Measurements from ENCODE around the gene MYBPC3.
"Not testable (repeated sequence)": the region's sequence is repeated elsewhere in the genome, so short reads cannot be mapped to it uniquely, and the experiment has no call there.

The MYBPC3 gene

DNA sequence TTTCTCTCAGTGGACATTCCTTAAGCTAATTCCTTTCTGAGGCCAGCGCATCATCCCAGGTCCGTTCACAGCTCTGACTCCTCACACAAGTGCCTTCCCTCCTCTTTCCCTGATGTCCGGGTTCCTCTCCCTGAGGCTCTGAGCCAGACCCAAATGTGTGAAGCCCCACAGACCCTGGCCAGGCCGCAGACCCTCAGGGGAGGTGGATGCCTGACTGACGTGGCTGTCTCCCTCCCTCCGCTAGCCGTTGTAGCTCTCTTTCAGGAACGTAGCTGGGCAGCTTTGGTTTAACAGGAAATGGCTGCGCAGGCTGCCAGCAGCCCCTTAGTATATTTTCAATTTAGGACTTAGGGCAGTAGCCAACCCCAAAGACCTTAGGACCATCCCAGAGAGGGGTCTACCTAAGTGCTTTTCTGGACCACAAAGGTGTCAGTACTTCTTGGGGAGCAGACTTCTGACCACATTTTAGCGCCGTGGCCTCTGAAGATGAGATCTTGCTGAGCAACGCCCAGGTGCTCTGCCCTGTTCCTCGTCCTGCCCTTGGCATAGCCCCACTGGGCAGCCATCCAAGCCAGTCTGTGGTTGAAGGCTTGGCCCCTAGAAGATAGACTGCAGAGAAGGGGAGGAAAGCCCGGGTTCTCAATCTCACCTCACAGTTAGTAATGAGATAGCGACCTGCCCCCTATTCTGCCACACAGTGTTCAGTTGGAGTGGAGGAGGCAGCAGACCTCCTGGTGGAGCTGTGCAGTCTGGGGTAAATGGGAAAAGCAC, 27.0 kb downstream of the MYBPC3 start:
- H3K27ac ChIP-seq (ENCODE audit: low read length): no peak overlapping the region
- no peak overlapping the region for H3K4me3 ChIP-seq (ENCODE audit: low read depth in 1 of 2, low read length in 2 of 2)
- H3K9me3 ChIP-seq (ENCODE audit: control insufficient read depth in 1 of 2, low read length in 2 of 2): no peaks in the 10 kb centered on the region
- H3K27me3 ChIP-seq (ENCODE audit: low read depth, low read length): no peaks in the 10 kb centered on the region
- H3K36me3 ChIP-seq (ENCODE audit: control insufficient read depth in 1 of 2, insufficient read depth in 2 of 2, low read length in 2 of 2): peaks cover 48 to 57% of the 10 kb centered on the region in 2 donors
- H3K4me1 ChIP-seq (ENCODE audit: control insufficient read depth in 1 of 2, insufficient read depth in 2 of 2, low read length in 2 of 2): peaks cover 0 to 16% of the 10 kb centered on the region in 2 donors

DNA sequence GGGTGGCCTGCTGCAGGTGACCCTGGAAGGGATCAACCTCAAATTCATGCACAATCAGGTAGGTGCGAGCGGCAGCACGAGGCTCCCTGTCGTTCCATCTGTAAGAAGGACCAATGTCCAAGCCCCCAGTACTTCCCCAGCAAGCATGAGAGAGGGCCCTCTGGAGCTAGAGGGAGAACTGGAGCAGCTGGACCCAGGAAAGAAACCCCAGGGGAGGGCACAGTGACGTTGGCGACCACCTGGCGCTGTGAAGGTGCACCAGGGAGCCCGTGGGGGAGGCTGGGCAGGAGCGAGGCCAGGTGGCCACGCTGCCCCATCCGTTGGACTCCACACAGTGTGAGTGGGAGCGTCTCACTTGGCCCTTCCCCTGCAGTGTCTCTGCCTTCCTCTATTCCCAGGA, 28.0 kb downstream of the MYBPC3 start:
- Histone ChIP-seq H3K27me3 (ENCODE audit: low read depth, low read length) (no peaks in the 10 kb centered on the region), H3K36me3 (ENCODE audit: control insufficient read depth in 1 of 2, insufficient read depth in 2 of 2, low read length in 2 of 2) (peaks cover 46 to 55% of the 10 kb centered on the region in 2 donors), H3K4me3 (ENCODE audit: low read depth in 1 of 2, low read length in 2 of 2) (no peak overlapping the region), H3K27ac (ENCODE audit: low read length) (no peak overlapping the region), H3K4me1 (ENCODE audit: control insufficient read depth in 1 of 2, insufficient read depth in 2 of 2, low read length in 2 of 2) (peaks cover 0 to 7% of the 10 kb centered on the region in 2 donors), H3K9me3 (ENCODE audit: control insufficient read depth in 1 of 2, low read length in 2 of 2) (no peaks in the 10 kb centered on the region)

DNA sequence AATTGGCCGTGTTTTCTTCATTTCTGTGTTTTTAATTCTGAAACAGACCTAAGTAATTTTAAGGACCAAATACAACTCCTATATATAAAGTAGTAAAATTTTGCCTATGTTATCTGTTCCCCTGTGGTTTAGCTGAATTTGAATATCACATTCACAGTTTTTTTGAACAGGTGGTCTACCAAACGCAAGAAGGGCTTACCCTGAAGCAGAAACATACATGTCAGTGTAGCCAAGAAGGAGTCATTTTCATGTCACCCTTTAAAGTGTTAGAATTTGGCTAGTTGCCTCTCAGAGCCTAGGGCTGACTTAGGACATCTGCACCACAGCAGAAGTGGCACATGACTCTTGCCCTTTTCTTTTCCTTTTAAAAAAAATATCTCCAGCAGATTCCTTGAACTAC, 34.3 kb downstream of the MYBPC3 start:
- no peak overlapping the region for H3K27ac ChIP-seq (ENCODE audit: low read length)
- no peak overlapping the region for H3K4me3 ChIP-seq (ENCODE audit: low read depth in 1 of 2, low read length in 2 of 2)
- peaks cover 27 to 37% of the 10 kb centered on the region in 2 donors for H3K36me3 ChIP-seq (ENCODE audit: control insufficient read depth in 1 of 2, insufficient read depth in 2 of 2, low read length in 2 of 2)
- no peaks in the 10 kb centered on the region for H3K9me3 ChIP-seq (ENCODE audit: control insufficient read depth in 1 of 2, low read length in 2 of 2)
- H3K4me1 ChIP-seq (ENCODE audit: control insufficient read depth in 1 of 2, insufficient read depth in 2 of 2, low read length in 2 of 2): no peaks in the 10 kb centered on the region
- no peaks in the 10 kb centered on the region for H3K27me3 ChIP-seq (ENCODE audit: low read depth, low read length)

- Histone ChIP-seq H3K4me1 (ENCODE audit: control insufficient read depth in 1 of 2, insufficient read depth in 2 of 2, low read length in 2 of 2) (no peaks in the 10 kb centered on the region), H3K27me3 (ENCODE audit: low read depth, low read length) (no peaks in the 10 kb centered on the region), H3K36me3 (ENCODE audit: control insufficient read depth in 1 of 2, insufficient read depth in 2 of 2, low read length in 2 of 2) (peaks cover 27 to 39% of the 10 kb centered on the region in 2 donors), H3K27ac (ENCODE audit: low read length) (no peak overlapping the region), H3K4me3 (ENCODE audit: low read depth in 1 of 2, low read length in 2 of 2) (no peak overlapping the region), H3K9me3 (ENCODE audit: control insufficient read depth in 1 of 2, low read length in 2 of 2) (no peaks in the 10 kb centered on the region)
These were observed 35.3 kb downstream of the MYBPC3 start for GRCh38 chr11:47317064-47317828.

GRCh38 chr11:47316501-47316900, 36.0 kb downstream of the MYBPC3 start:
- not testable (repeated sequence) for H3K4me3 ChIP-seq (ENCODE audit: low read depth in 1 of 2, low read length in 2 of 2); H3K9me3 ChIP-seq (ENCODE audit: control insufficient read depth in 1 of 2, low read length in 2 of 2); H3K27me3 ChIP-seq (ENCODE audit: low read depth, low read length); H3K4me1 ChIP-seq (ENCODE audit: control insufficient read depth in 1 of 2, insufficient read depth in 2 of 2, low read length in 2 of 2); H3K27ac ChIP-seq (ENCODE audit: low read length)
- H3K36me3 ChIP-seq (ENCODE audit: control insufficient read depth in 1 of 2, insufficient read depth in 2 of 2, low read length in 2 of 2): peaks cover 26 to 39% of the 10 kb centered on the region in 2 donors

GRCh38 chr11:47314992-47315391, 37.5 kb downstream of the MYBPC3 start:
- H3K27me3 ChIP-seq (ENCODE audit: low read depth, low read length): no peaks in the 10 kb centered on the region
- H3K4me3 ChIP-seq (ENCODE audit: low read depth in 1 of 2, low read length in 2 of 2): no peak overlapping the region
- no peaks in the 10 kb centered on the region for H3K9me3 ChIP-seq (ENCODE audit: control insufficient read depth in 1 of 2, low read length in 2 of 2)
- no peak overlapping the region for H3K27ac ChIP-seq (ENCODE audit: low read length)
- no peaks in the 10 kb centered on the region for H3K4me1 ChIP-seq (ENCODE audit: control insufficient read depth in 1 of 2, insufficient read depth in 2 of 2, low read length in 2 of 2)
- peaks cover 33 to 53% of the 10 kb centered on the region in 2 donors for H3K36me3 ChIP-seq (ENCODE audit: control insufficient read depth in 1 of 2, insufficient read depth in 2 of 2, low read length in 2 of 2)

- Histone ChIP-seq H3K9me3 (ENCODE audit: control insufficient read depth in 1 of 2, low read length in 2 of 2) (peaks cover 0 to under 1% of the 10 kb centered on the region in 2 donors), H3K4me1 (ENCODE audit: control insufficient read depth in 1 of 2, insufficient read depth in 2 of 2, low read length in 2 of 2) (no peaks in the 10 kb centered on the region), H3K36me3 (ENCODE audit: control insufficient read depth in 1 of 2, insufficient read depth in 2 of 2, low read length in 2 of 2) (peaks cover 56 to 89% of the 10 kb centered on the region in 2 donors), H3K27ac (ENCODE audit: low read length) (no peak overlapping the region), H3K4me3 (ENCODE audit: low read depth in 1 of 2, low read length in 2 of 2) (no peak overlapping the region), H3K27me3 (ENCODE audit: low read depth, low read length) (no peaks in the 10 kb centered on the region)
These were observed 44.3 kb downstream of the MYBPC3 start for GRCh38 chr11:47308050-47308823.

DNA sequence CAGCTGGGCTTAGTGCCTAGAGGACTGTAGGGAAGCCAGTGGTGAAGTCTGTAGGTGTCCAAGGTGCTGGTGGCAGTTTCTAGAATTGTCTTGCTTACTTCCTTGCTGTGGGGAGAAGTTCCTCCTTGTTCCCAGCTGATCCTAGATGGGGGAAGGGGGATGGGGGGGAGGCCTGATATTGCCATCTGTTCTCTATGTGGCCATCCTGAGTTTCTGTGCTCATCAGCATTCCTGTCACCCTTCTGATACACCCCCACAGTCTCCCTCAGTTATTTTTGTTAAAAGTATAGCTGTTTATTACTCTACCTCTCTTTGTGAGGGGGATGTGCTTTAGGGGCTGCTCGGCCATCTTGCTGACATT, 46.0 kb downstream of the MYBPC3 start:
- Histone ChIP-seq H3K9me3 (ENCODE audit: control insufficient read depth in 1 of 2, low read length in 2 of 2) (peaks cover 0 to 9% of the 10 kb centered on the region in 2 donors), H3K27me3 (ENCODE audit: low read depth, low read length) (no peaks in the 10 kb centered on the region), H3K27ac (ENCODE audit: low read length) (no peak overlapping the region), H3K4me1 (ENCODE audit: control insufficient read depth in 1 of 2, insufficient read depth in 2 of 2, low read length in 2 of 2) (no peaks in the 10 kb centered on the region), H3K36me3 (ENCODE audit: control insufficient read depth in 1 of 2, insufficient read depth in 2 of 2, low read length in 2 of 2) (peaks cover 60 to 95% of the 10 kb centered on the region in 2 donors), H3K4me3 (ENCODE audit: low read depth in 1 of 2, low read length in 2 of 2) (no peak overlapping the region)

DNA sequence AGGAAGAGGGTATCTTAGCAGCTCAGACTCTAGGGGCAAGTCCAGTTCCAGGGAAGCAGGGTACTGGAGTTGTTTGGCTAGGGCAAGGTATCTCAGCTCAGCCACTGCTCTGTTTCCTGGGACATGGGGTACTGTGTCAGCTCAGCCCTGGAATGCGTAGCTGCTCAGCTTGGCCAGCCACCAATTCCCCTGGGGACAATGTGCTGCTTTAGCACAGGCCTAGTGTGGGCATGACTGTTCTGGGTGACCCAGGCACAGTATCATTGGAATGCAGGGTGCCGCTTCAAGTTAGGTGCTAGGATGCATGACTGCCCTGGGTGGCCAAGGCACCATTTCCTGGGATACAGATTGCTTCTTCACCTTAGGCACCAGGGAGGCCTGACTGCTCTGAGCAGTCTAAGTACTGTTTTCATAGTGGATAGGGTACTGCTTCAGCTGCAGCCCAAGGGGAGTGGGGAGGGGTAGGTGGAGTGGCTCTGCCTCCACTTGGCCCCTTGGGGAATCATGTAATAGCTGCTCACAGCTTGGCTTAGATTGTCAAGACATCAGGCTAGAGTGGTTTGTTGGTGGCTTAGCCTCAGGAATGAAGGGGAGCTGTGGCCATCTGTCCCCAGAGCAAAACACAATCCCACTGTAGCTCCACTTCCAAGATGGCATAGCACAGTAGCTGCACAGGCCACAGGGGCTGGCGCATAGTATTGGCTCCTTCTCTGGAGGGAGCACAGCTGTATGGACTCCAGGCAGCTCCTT, 46.6 kb downstream of the MYBPC3 start:
- peaks cover 0 to 9% of the 10 kb centered on the region in 2 donors for H3K9me3 ChIP-seq (ENCODE audit: control insufficient read depth in 1 of 2, low read length in 2 of 2)
- peaks cover 54 to 95% of the 10 kb centered on the region in 2 donors for H3K36me3 ChIP-seq (ENCODE audit: control insufficient read depth in 1 of 2, insufficient read depth in 2 of 2, low read length in 2 of 2)
- H3K4me3 ChIP-seq (ENCODE audit: low read depth in 1 of 2, low read length in 2 of 2): no peak overlapping the region
- H3K27ac ChIP-seq (ENCODE audit: low read length): no peak overlapping the region
- no peaks in the 10 kb centered on the region for H3K27me3 ChIP-seq (ENCODE audit: low read depth, low read length)
- no peaks in the 10 kb centered on the region for H3K4me1 ChIP-seq (ENCODE audit: control insufficient read depth in 1 of 2, insufficient read depth in 2 of 2, low read length in 2 of 2)

DNA sequence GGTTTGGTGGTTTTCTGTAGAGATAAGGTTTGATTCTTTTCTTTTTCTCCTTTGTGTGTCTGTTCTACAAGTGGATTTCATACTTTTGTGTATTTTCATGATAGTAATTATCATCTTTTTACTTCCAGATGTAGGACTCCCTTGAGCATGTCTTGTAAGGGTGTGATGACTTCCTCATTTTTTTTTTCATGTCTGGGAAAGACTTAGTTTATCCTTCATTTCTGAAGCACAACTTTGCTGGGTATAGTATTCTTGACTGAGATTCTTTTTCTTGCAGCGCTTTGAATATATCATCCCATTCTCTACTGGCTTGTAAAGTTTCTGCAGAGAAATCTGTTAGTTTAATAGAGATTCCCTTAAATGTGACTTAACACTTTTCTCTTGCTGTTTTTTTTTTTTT, 49.6 kb downstream of the MYBPC3 start:
- Histone ChIP-seq H3K27me3 (ENCODE audit: low read depth, low read length) (no peaks in the 10 kb centered on the region), H3K4me1 (ENCODE audit: control insufficient read depth in 1 of 2, insufficient read depth in 2 of 2, low read length in 2 of 2) (no peaks in the 10 kb centered on the region), H3K36me3 (ENCODE audit: control insufficient read depth in 1 of 2, insufficient read depth in 2 of 2, low read length in 2 of 2) (peaks cover 45 to 93% of the 10 kb centered on the region in 2 donors), H3K4me3 (ENCODE audit: low read depth in 1 of 2, low read length in 2 of 2) (no peak overlapping the region), H3K9me3 (ENCODE audit: control insufficient read depth in 1 of 2, low read length in 2 of 2) (peaks cover 0 to 22% of the 10 kb centered on the region in 2 donors), H3K27ac (ENCODE audit: low read length) (no peak overlapping the region)
